ENCODE data around the gene AKAP7. TPM values are rescaled to one million over a fixed set of nuclear protein-coding genes. Genes with fewer than 3 reads are reported as not detected.

Gene AKAP7
- total RNA-seq, 4 donors from 2014 or later: 5.9 to 15.1 (median 7.2) TPM

DNA sequence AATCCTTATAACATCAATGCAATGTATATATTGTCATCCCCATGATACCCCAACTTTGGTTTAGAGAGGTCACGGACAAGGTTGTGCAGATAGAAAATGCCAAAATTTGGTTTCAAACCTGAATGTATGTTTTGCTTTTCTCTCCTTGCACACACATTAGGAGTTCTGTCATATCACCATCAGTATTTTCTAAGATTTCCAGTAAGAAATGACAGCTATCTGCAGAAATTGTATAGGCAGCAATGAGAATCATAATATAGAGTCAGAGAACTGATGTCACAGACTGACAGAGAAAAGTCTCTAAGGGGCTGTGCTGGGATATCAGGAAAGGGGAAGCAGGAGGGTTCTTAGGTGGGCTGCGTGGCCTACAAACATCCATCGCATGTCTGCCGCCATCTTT lies 140.0 kb downstream of the AKAP7 start:
- H3K36me3 ChIP-seq: peaks cover 0 to 2% of the 10 kb centered on the region in 2 donors
- ATAC-seq: no peak
- no peaks in the 10 kb centered on the region for H3K4me1 ChIP-seq
- H3K27me3 ChIP-seq: no peaks in the 10 kb centered on the region
- H3K9me3 ChIP-seq: no peaks in the 10 kb centered on the region
- TF ChIP-seq POLR2AphosphoS5 (IDR thresholded peaks at IDR 0.05) (no peak), EP300 (IDR thresholded peaks at IDR 0.05) (no peak), POLR2A (IDR thresholded peaks at IDR 0.05) (no peak)
- TF ChIP-seq, protein P1, sequence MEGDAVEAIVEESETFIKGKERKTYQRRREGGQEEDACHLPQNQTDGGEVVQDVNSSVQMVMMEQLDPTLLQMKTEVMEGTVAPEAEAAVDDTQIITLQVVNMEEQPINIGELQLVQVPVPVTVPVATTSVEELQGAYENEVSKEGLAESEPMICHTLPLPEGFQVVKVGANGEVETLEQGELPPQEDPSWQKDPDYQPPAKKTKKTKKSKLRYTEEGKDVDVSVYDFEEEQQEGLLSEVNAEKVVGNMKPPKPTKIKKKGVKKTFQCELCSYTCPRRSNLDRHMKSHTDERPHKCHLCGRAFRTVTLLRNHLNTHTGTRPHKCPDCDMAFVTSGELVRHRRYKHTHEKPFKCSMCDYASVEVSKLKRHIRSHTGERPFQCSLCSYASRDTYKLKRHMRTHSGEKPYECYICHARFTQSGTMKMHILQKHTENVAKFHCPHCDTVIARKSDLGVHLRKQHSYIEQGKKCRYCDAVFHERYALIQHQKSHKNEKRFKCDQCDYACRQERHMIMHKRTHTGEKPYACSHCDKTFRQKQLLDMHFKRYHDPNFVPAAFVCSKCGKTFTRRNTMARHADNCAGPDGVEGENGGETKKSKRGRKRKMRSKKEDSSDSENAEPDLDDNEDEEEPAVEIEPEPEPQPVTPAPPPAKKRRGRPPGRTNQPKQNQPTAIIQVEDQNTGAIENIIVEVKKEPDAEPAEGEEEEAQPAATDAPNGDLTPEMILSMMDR (IDR thresholded peaks at IDR 0.05): no peak
- H3K4me3 ChIP-seq: no peak overlapping the region
- no peak overlapping the region for H3K27ac ChIP-seq
- WGBS, 2 donors (ENCODE audit: low coverage in 1 of 2): 95 to 100% methylated on average over 1 to 4 of the region's 4 CpGs

DNA sequence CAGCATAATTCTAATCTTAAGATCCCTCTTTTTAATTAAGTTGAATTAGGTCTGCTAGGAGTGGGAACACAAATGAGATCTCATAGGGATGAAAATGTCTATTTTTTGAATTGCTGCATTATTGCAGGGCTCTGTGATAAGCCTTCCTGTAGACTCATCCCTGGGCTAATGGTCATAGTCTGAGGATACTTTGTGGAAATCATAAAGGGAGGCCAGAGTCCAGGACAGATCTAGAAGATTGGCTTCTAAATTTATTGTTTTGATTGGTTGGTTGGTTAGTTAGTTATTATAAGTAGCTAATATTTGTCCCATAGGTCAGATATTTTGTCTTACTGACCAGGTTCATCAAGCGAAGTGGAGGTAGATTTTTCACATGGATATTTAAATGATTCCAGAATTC lies 142.3 kb downstream of the AKAP7 start:
- ATAC-seq: no peak
- TF ChIP-seq POLR2A (IDR thresholded peaks at IDR 0.05): no peak
- no peak for TF ChIP-seq EP300 (IDR thresholded peaks at IDR 0.05)
- TF ChIP-seq, protein P1 (IDR thresholded peaks at IDR 0.05): no peak
- 88 to 100% methylated on average over 1 of the region's 1 CpG for WGBS, 2 donors (ENCODE audit: low coverage in 1 of 2)
- H3K4me3 ChIP-seq: no peak overlapping the region
- no peak overlapping the region for H3K27ac ChIP-seq
- no peaks in the 10 kb centered on the region for H3K4me1 ChIP-seq
- H3K27me3 ChIP-seq: no peaks in the 10 kb centered on the region
- H3K9me3 ChIP-seq: no peaks in the 10 kb centered on the region
- H3K36me3 ChIP-seq: peaks cover 0 to 4% of the 10 kb centered on the region in 2 donors

DNA sequence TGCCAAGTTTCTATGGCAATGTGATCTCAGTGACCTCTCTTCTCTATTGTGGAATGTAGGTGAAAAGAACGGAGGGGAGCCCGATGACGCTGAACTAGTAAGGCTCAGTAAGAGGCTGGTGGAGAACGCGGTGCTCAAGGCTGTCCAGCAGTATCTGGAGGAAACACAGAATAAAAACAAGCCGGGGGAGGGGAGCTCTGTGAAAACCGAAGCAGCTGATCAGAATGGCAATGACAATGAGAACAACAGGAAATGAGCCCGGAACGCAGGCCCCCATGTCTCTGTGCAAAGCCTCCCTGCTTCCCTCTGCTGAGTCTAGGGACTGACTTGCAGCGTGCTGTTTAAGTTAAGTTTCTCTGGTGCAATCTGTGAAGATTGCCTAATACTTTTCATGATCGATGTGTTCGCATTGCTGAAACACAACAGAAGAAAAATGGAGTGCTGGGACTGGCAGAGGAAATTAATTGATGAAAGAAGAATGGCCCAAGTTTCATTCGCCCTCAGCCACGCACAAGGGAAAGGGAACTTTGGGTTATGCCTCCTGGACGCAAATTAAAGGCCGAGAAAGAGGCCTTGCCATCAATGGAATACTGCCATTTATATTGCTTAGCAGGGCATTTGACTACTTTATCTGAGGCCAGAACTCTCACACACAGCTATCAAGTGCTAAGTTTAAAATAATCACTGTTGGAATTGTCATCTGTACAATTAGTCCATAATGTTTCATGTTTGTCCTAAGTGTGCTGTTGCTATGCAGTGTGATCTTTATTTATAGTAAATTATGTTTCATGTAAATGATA lies 146.4 kb downstream of the AKAP7 start:
- no peak for TF ChIP-seq EP300 (IDR thresholded peaks at IDR 0.05)
- no peak for TF ChIP-seq POLR2AphosphoS5 (IDR thresholded peaks at IDR 0.05)
- TF ChIP-seq POLR2A (IDR thresholded peaks at IDR 0.05): no peak
- TF ChIP-seq, protein P1 (IDR thresholded peaks at IDR 0.05): no peak
- WGBS, 2 donors (ENCODE audit: low coverage in 1 of 2): 45 to 52% methylated on average over 12 to 15 of the region's 16 CpGs
- peaks cover 0 to 23% of the 10 kb centered on the region in 2 donors for H3K36me3 ChIP-seq
- H3K27me3 ChIP-seq: no peaks in the 10 kb centered on the region
- ATAC-seq: no peak
- no peak overlapping the region for H3K27ac ChIP-seq
- H3K9me3 ChIP-seq: no peaks in the 10 kb centered on the region
- H3K4me1 ChIP-seq: no peaks in the 10 kb centered on the region
- no peak overlapping the region for H3K4me3 ChIP-seq

DNA sequence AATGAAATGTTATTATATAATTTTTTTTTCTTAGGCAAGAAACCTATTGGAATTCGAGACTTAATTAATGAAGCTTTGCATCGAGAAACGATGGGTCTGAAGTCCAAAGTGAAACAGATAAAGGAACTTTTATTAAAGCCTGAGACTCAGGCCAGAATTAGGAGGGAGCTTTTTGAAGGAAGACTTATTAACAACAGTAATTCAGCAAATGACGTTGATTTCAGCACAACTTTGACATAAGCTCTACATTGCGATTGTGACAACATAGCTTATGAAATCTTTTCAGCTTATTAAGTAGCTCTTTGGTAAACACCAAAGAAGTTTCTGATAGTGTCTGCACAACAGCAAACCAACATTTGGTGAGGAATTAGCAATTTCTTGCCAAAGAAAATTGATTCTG lies 147.1 kb downstream of the AKAP7 start:
- no peaks in the 10 kb centered on the region for H3K4me1 ChIP-seq
- H3K9me3 ChIP-seq: no peaks in the 10 kb centered on the region
- 74 to 87% methylated on average over 5 of the region's 5 CpGs for WGBS, 2 donors (ENCODE audit: low coverage in 1 of 2)
- H3K4me3 ChIP-seq: no peak overlapping the region
- TF ChIP-seq POLR2AphosphoS5 (IDR thresholded peaks at IDR 0.05): no peak
- TF ChIP-seq POLR2A (IDR thresholded peaks at IDR 0.05): no peak
- no peak for TF ChIP-seq EP300 (IDR thresholded peaks at IDR 0.05)
- TF ChIP-seq, protein P1 (IDR thresholded peaks at IDR 0.05): no peak
- no peak overlapping the region for H3K27ac ChIP-seq
- ATAC-seq: no peak
- peaks cover 0 to 25% of the 10 kb centered on the region in 2 donors for H3K36me3 ChIP-seq
- no peaks in the 10 kb centered on the region for H3K27me3 ChIP-seq

All from gastroesophageal sphincter (tissue), 4 donors.